ENCODE measurements around the gene SH3RF2.

The SH3RF2 gene

GRCh38 chr5:146001544-146002190, 65.3 kb downstream of the SH3RF2 start:
- Histone ChIP-seq H3K4me2 (ENCODE audit: low read length) (no peak overlapping the region), H2AFZ (ENCODE audit: insufficient read depth, low read length, poor library complexity) (no peak overlapping the region), H3K18ac (ENCODE audit: low read length) (no peak overlapping the region), H3K79me2 (ENCODE audit: control insufficient read depth, insufficient read depth, low read length, poor library complexity) (no peaks in the 10 kb centered on the region), H4K8ac (ENCODE audit: low read depth, low read length) (no peak overlapping the region), H3K27me3 (ENCODE audit: insufficient read depth, low read length) (no peaks in the 10 kb centered on the region), H3K9me3 (ENCODE audit: insufficient read depth, low read depth, low read length) (no peaks in the 10 kb centered on the region), H3K4me1 (ENCODE audit: control insufficient read depth in 1 of 2, insufficient read depth in 2 of 2, low read length in 2 of 2) (no peaks in the 10 kb centered on the region), H2BK120ac (ENCODE audit: insufficient read depth, low read length, poor library complexity) (no peak overlapping the region), H3K36me3 (ENCODE audit: control insufficient read depth in 1 of 2, insufficient read depth in 2 of 2, low read length in 2 of 2) (no peaks in the 10 kb centered on the region), H3K79me1 (ENCODE audit: low read length) (no peaks in the 10 kb centered on the region), H3K9ac (ENCODE audit: low read length) (no peak overlapping the region), H3K14ac (ENCODE audit: low read length) (no peak overlapping the region), H3K4me3 (ENCODE audit: low read depth, low read length) (no peak overlapping the region), H2AK5ac (ENCODE audit: low read length) (no peak overlapping the region), H2BK5ac (ENCODE audit: low read depth, low read length, poor library complexity) (no peak overlapping the region), H3K23ac (ENCODE audit: low read length) (no peak overlapping the region), H2BK12ac (ENCODE audit: low read length) (no peak overlapping the region), H4K12ac (ENCODE audit: low read depth, low read length) (no peak overlapping the region), H3K27ac (ENCODE audit: low read depth, low read length) (no peak overlapping the region), H4K91ac (ENCODE audit: low read depth, low read length) (no peak overlapping the region), H3K4ac (ENCODE audit: low read depth, low read length) (no peak overlapping the region)
- no peak for DNase-seq
- WGBS (ENCODE audit: extremely low coverage, insufficient coverage, insufficient read length): no CpG with 5 or more reads among the region's 5 CpGs

GRCh38 chr5:146002491-146002890, 66.1 kb downstream of the SH3RF2 start:
- H3K4me2 ChIP-seq (ENCODE audit: low read length): no peak overlapping the region
- no peak overlapping the region for H2AK5ac ChIP-seq (ENCODE audit: low read length)
- H3K36me3 ChIP-seq (ENCODE audit: control insufficient read depth in 1 of 2, insufficient read depth in 2 of 2, low read length in 2 of 2): no peaks in the 10 kb centered on the region
- no CpG with 5 or more reads among the region's 7 CpGs for WGBS (ENCODE audit: extremely low coverage, insufficient coverage, insufficient read length)
- no peak overlapping the region for H3K18ac ChIP-seq (ENCODE audit: low read length)
- no peaks in the 10 kb centered on the region for H3K27me3 ChIP-seq (ENCODE audit: insufficient read depth, low read length)
- H3K9ac ChIP-seq (ENCODE audit: low read length): no peak overlapping the region
- no peak for DNase-seq
- H2AFZ ChIP-seq (ENCODE audit: insufficient read depth, low read length, poor library complexity): no peak overlapping the region
- H3K23ac ChIP-seq (ENCODE audit: low read length): no peak overlapping the region
- H3K79me1 ChIP-seq (ENCODE audit: low read length): no peaks in the 10 kb centered on the region
- H3K4ac ChIP-seq (ENCODE audit: low read depth, low read length): no peak overlapping the region
- no peak overlapping the region for H2BK120ac ChIP-seq (ENCODE audit: insufficient read depth, low read length, poor library complexity)
- H3K4me1 ChIP-seq (ENCODE audit: control insufficient read depth in 1 of 2, insufficient read depth in 2 of 2, low read length in 2 of 2): no peaks in the 10 kb centered on the region
- no peak overlapping the region for H4K91ac ChIP-seq (ENCODE audit: low read depth, low read length)
- no peak overlapping the region for H3K4me3 ChIP-seq (ENCODE audit: low read depth, low read length)
- H3K27ac ChIP-seq (ENCODE audit: low read depth, low read length): no peak overlapping the region
- no peak overlapping the region for H4K12ac ChIP-seq (ENCODE audit: low read depth, low read length)
- no peak overlapping the region for H2BK12ac ChIP-seq (ENCODE audit: low read length)
- no peaks in the 10 kb centered on the region for H3K79me2 ChIP-seq (ENCODE audit: control insufficient read depth, insufficient read depth, low read length, poor library complexity)
- no peaks in the 10 kb centered on the region for H3K9me3 ChIP-seq (ENCODE audit: insufficient read depth, low read depth, low read length)
- H3K14ac ChIP-seq (ENCODE audit: low read length): no peak overlapping the region
- H4K8ac ChIP-seq (ENCODE audit: low read depth, low read length): no peak overlapping the region
- H2BK5ac ChIP-seq (ENCODE audit: low read depth, low read length, poor library complexity): no peak overlapping the region

GRCh38 chr5:146003852-146004251, 67.5 kb downstream of the SH3RF2 start:
- no peak overlapping the region for H3K18ac ChIP-seq (ENCODE audit: low read length)
- no peak overlapping the region for H3K14ac ChIP-seq (ENCODE audit: low read length)
- H3K79me2 ChIP-seq (ENCODE audit: control insufficient read depth, insufficient read depth, low read length, poor library complexity): no peaks in the 10 kb centered on the region
- H2AK5ac ChIP-seq (ENCODE audit: low read length): no peak overlapping the region
- no peak overlapping the region for H2AFZ ChIP-seq (ENCODE audit: insufficient read depth, low read length, poor library complexity)
- H3K27me3 ChIP-seq (ENCODE audit: insufficient read depth, low read length): no peaks in the 10 kb centered on the region
- H4K12ac ChIP-seq (ENCODE audit: low read depth, low read length): no peak overlapping the region
- no peaks in the 10 kb centered on the region for H3K79me1 ChIP-seq (ENCODE audit: low read length)
- DNase-seq: peak; percentile 17 to 73
- no peaks in the 10 kb centered on the region for H3K4me1 ChIP-seq (ENCODE audit: control insufficient read depth in 1 of 2, insufficient read depth in 2 of 2, low read length in 2 of 2)
- no peak overlapping the region for H3K4me2 ChIP-seq (ENCODE audit: low read length)
- no peak overlapping the region for H2BK5ac ChIP-seq (ENCODE audit: low read depth, low read length, poor library complexity)
- no peak overlapping the region for H3K9ac ChIP-seq (ENCODE audit: low read length)
- no CpG with 5 or more reads among the region's 4 CpGs for WGBS (ENCODE audit: extremely low coverage, insufficient coverage, insufficient read length)
- H3K36me3 ChIP-seq (ENCODE audit: control insufficient read depth in 1 of 2, insufficient read depth in 2 of 2, low read length in 2 of 2): no peaks in the 10 kb centered on the region
- H2BK12ac ChIP-seq (ENCODE audit: low read length): no peak overlapping the region
- no peak overlapping the region for H3K27ac ChIP-seq (ENCODE audit: low read depth, low read length)
- H3K23ac ChIP-seq (ENCODE audit: low read length): no peak overlapping the region
- H4K91ac ChIP-seq (ENCODE audit: low read depth, low read length): no peak overlapping the region
- H3K4me3 ChIP-seq (ENCODE audit: low read depth, low read length): no peak overlapping the region
- no peak overlapping the region for H3K4ac ChIP-seq (ENCODE audit: low read depth, low read length)
- no peaks in the 10 kb centered on the region for H3K9me3 ChIP-seq (ENCODE audit: insufficient read depth, low read depth, low read length)
- no peak overlapping the region for H4K8ac ChIP-seq (ENCODE audit: low read depth, low read length)
- no peak overlapping the region for H2BK120ac ChIP-seq (ENCODE audit: insufficient read depth, low read length, poor library complexity)

GRCh38 chr5:146005264-146005663, 68.9 kb downstream of the SH3RF2 start:
- H2AK5ac ChIP-seq (ENCODE audit: low read length): no peak overlapping the region
- H3K4ac ChIP-seq (ENCODE audit: low read depth, low read length): no peak overlapping the region
- H2BK120ac ChIP-seq (ENCODE audit: insufficient read depth, low read length, poor library complexity): no peak overlapping the region
- no peaks in the 10 kb centered on the region for H3K79me2 ChIP-seq (ENCODE audit: control insufficient read depth, insufficient read depth, low read length, poor library complexity)
- H3K9me3 ChIP-seq (ENCODE audit: insufficient read depth, low read depth, low read length): no peaks in the 10 kb centered on the region
- H3K4me2 ChIP-seq (ENCODE audit: low read length): no peak overlapping the region
- no peak overlapping the region for H4K8ac ChIP-seq (ENCODE audit: low read depth, low read length)
- H4K91ac ChIP-seq (ENCODE audit: low read depth, low read length): no peak overlapping the region
- H3K23ac ChIP-seq (ENCODE audit: low read length): no peak overlapping the region
- no peak overlapping the region for H3K9ac ChIP-seq (ENCODE audit: low read length)
- H3K79me1 ChIP-seq (ENCODE audit: low read length): no peaks in the 10 kb centered on the region
- H2BK5ac ChIP-seq (ENCODE audit: low read depth, low read length, poor library complexity): no peak overlapping the region
- no peaks in the 10 kb centered on the region for H3K4me1 ChIP-seq (ENCODE audit: control insufficient read depth in 1 of 2, insufficient read depth in 2 of 2, low read length in 2 of 2)
- no peak overlapping the region for H3K18ac ChIP-seq (ENCODE audit: low read length)
- no peak for DNase-seq
- no CpG with 5 or more reads among the region's 1 CpG for WGBS (ENCODE audit: extremely low coverage, insufficient coverage, insufficient read length)
- no peaks in the 10 kb centered on the region for H3K27me3 ChIP-seq (ENCODE audit: insufficient read depth, low read length)
- no peak overlapping the region for H2BK12ac ChIP-seq (ENCODE audit: low read length)
- no peak overlapping the region for H2AFZ ChIP-seq (ENCODE audit: insufficient read depth, low read length, poor library complexity)
- no peak overlapping the region for H3K27ac ChIP-seq (ENCODE audit: low read depth, low read length)
- no peak overlapping the region for H3K14ac ChIP-seq (ENCODE audit: low read length)
- no peak overlapping the region for H3K4me3 ChIP-seq (ENCODE audit: low read depth, low read length)
- H3K36me3 ChIP-seq (ENCODE audit: control insufficient read depth in 1 of 2, insufficient read depth in 2 of 2, low read length in 2 of 2): no peaks in the 10 kb centered on the region
- no peak overlapping the region for H4K12ac ChIP-seq (ENCODE audit: low read depth, low read length)
